ENCODE measurements around the gene GNAI1.

DNA sequence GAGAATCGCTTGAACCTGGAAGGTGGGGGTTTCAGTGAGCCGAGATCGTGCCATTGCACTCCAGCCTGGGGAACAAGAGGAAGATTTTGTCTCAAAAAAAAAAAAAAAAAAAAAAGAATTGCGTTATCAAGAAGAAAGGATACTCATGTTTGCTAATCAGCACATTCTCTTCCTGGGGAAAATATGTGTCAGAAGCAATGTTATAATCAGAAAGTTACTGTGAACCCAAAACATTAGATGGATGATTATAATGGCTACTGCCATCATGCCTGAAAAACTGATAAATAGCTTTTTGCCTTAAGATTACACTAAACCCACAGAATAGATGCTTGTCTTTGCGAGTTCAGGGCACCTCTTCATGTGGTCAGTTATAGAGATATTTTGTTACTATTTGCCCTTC, 24.3 kb upstream of the GNAI1 start:
- TF ChIP-seq, protein P1, sequence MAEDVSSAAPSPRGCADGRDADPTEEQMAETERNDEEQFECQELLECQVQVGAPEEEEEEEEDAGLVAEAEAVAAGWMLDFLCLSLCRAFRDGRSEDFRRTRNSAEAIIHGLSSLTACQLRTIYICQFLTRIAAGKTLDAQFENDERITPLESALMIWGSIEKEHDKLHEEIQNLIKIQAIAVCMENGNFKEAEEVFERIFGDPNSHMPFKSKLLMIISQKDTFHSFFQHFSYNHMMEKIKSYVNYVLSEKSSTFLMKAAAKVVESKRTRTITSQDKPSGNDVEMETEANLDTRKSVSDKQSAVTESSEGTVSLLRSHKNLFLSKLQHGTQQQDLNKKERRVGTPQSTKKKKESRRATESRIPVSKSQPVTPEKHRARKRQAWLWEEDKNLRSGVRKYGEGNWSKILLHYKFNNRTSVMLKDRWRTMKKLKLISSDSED (CRISPR knock-in tag; IDR thresholded peaks at IDR 0.05) = no peak
- TF ChIP-seq, protein P2, sequence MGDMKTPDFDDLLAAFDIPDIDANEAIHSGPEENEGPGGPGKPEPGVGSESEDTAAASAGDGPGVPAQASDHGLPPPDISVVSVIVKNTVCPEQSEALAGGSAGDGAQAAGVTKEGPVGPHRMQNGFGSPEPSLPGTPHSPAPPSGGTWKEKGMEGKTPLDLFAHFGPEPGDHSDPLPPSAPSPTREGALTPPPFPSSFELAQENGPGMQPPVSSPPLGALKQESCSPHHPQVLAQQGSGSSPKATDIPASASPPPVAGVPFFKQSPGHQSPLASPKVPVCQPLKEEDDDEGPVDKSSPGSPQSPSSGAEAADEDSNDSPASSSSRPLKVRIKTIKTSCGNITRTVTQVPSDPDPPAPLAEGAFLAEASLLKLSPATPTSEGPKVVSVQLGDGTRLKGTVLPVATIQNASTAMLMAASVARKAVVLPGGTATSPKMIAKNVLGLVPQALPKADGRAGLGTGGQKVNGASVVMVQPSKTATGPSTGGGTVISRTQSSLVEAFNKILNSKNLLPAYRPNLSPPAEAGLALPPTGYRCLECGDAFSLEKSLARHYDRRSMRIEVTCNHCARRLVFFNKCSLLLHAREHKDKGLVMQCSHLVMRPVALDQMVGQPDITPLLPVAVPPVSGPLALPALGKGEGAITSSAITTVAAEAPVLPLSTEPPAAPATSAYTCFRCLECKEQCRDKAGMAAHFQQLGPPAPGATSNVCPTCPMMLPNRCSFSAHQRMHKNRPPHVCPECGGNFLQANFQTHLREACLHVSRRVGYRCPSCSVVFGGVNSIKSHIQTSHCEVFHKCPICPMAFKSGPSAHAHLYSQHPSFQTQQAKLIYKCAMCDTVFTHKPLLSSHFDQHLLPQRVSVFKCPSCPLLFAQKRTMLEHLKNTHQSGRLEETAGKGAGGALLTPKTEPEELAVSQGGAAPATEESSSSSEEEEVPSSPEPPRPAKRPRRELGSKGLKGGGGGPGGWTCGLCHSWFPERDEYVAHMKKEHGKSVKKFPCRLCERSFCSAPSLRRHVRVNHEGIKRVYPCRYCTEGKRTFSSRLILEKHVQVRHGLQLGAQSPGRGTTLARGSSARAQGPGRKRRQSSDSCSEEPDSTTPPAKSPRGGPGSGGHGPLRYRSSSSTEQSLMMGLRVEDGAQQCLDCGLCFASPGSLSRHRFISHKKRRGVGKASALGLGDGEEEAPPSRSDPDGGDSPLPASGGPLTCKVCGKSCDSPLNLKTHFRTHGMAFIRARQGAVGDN (CRISPR knock-in tag; IDR thresholded peaks at IDR 0.05) = no peak
- no peak for TF ChIP-seq ZFX (CRISPR knock-in tag; IDR thresholded peaks at IDR 0.05; ENCODE audit: low read depth)
- TF ChIP-seq, protein P3, sequence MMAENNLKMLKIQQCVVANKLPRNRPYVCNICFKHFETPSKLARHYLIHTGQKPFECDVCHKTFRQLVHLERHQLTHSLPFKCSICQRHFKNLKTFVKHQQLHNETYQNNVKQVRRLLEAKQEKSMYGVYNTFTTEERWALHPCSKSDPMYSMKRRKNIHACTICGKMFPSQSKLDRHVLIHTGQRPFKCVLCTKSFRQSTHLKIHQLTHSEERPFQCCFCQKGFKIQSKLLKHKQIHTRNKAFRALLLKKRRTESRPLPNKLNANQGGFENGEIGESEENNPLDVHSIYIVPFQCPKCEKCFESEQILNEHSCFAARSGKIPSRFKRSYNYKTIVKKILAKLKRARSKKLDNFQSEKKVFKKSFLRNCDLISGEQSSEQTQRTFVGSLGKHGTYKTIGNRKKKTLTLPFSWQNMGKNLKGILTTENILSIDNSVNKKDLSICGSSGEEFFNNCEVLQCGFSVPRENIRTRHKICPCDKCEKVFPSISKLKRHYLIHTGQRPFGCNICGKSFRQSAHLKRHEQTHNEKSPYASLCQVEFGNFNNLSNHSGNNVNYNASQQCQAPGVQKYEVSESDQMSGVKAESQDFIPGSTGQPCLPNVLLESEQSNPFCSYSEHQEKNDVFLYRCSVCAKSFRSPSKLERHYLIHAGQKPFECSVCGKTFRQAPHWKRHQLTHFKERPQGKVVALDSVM (CRISPR knock-in tag; IDR thresholded peaks at IDR 0.05) = no peak
- TF ChIP-seq, protein P4, sequence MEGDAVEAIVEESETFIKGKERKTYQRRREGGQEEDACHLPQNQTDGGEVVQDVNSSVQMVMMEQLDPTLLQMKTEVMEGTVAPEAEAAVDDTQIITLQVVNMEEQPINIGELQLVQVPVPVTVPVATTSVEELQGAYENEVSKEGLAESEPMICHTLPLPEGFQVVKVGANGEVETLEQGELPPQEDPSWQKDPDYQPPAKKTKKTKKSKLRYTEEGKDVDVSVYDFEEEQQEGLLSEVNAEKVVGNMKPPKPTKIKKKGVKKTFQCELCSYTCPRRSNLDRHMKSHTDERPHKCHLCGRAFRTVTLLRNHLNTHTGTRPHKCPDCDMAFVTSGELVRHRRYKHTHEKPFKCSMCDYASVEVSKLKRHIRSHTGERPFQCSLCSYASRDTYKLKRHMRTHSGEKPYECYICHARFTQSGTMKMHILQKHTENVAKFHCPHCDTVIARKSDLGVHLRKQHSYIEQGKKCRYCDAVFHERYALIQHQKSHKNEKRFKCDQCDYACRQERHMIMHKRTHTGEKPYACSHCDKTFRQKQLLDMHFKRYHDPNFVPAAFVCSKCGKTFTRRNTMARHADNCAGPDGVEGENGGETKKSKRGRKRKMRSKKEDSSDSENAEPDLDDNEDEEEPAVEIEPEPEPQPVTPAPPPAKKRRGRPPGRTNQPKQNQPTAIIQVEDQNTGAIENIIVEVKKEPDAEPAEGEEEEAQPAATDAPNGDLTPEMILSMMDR (CRISPR knock-in tag; IDR thresholded peaks at IDR 0.05) = no peak
